ENCODE measurements around the gene C17orf67. TPM values are rescaled to one million over a fixed set of nuclear protein-coding genes. Genes with fewer than 3 reads are reported as not detected.

The C17orf67 gene
- total RNA-seq, 1 donor from 2014 or later = 0.30 TPM

DNA sequence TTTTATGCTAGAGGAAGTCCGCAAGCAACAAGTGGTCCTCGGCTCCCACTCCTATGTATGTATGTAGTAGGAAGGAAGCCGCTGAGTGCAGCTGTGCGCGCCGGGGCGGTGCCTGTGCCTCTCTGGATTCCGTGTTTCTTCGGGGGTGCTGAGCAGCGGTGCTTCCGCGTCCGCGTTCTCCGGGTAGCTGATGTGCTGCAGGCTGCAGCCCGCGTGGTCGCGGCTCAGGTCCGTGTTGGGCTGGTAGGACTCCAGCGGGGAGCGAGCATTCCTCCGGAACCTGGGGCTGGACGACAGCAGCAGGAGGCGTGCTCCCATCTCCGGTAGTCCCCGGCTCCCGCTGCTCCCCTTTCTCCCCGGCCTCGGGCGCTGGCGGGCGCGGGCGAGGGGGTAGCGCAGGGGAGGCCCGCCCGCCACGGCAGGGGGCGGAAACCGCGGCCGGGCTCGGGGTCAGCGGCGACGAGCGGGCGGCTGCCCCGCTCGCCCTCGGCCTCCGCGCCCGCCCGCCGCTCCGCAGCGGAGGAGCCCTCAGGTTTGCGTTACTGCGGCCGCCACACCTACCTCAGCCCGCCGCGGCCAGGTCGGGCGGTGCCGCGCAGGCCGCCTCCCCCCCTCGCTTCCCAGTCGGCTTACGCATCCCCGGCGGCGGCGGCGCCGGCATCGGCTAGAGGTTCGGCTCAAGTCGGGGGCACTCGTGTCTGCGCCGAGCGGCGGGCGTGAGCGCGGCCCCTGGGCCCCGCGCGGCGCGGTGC is 487 bp downstream of the C17orf67 start:
- DNase-seq (ENCODE audit: low read depth) = no peak

- DNase-seq (ENCODE audit: low read depth) = no peak
These were observed 1.3 kb downstream of the C17orf67 start for GRCh38 chr17:56832446-56832845.

- peak; percentile 12 for DNase-seq (ENCODE audit: low read depth)
These were observed 2.2 kb downstream of the C17orf67 start for GRCh38 chr17:56831369-56832095.

DNA sequence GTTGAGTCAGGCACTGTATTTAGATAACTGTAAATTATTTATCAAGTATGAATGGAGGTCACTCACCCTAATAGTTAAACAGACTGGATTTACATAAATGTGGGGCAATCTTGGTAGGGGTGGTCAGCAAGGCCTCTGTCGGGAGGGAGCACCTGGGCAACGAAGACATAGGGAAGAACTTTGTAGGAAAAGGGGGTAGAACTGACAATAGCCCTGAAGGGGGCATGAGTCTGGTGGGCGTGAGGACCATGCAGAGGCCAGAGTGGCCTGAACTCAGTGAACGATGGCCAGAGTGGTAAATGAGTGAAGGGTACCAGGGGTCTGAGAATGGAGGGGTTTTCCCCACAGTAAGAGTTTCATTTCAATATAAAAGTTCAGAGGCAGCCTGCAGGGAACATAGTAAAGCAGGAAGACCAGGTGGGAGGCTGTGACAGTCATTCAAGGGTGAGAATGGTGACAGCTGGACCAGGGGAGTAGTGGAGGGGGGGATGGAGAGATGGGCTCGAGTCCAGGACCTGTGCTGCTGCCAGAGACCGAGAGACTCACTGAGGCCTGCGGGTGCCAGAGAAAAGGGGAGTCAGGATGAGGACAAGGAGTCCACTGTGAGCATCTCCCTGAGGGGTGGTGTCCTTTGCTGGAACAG is 2.9 kb downstream of the C17orf67 start:
- no peak for DNase-seq (ENCODE audit: low read depth)

DNA sequence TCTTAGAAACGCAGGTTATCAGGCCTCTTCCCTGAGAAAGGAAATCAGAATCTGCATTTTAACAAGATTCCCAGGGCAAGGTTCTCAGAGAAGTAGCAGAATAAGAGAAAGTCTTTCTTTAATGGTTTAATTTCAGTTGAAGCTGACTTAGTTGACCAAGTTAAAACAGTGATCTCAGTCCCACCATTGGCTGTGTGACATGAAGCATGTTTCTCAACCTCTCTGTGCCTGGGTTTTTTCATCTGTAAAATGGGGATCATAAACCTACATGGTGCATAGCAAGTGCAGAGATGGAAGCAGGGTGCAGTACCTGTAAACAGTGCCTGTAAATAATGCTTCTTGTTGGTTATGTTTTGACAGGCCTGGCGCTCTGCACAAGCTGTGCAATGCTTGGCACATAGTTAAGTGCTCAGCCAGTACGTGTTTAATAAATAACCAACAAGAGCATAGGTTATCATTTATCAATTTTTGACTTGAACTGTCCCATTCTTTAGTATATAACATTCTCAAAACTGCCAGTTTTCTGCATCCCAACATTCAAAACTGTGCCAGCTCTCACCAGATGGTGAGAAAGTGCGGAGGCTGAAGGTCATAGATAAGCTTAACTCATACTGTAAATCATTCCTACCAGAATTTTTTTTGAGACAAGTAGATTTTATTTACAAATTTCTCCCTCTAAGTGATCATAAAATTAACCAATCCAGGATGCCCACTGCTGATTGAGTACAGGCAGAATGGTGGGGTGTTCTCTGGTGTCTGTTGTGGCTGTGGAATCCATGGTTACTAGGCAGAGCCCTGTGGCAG is 6.9 kb downstream of the C17orf67 start:
- DNase-seq (ENCODE audit: low read depth) = no peak

DNA sequence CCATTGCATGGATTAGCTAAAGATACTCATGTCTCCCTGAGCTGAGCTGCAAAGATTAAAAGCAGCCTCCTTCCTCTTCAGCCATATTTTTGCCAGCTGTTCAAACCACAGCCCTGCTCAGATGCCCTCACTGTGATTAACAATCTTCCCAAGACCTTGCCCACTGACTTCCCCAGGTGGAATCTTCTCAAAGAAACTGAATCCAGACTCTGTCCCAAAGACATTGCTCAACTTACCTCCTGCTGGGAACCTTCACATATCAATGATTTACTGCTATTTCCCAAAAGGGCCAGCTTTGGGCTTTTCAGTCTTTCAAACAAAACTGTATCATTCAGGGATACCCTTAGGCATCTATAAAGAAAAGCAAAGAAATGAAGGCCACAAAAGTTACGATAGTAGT is 9.2 kb downstream of the C17orf67 start:
- DNase-seq (ENCODE audit: low read depth) = peak; percentile 76

DNA sequence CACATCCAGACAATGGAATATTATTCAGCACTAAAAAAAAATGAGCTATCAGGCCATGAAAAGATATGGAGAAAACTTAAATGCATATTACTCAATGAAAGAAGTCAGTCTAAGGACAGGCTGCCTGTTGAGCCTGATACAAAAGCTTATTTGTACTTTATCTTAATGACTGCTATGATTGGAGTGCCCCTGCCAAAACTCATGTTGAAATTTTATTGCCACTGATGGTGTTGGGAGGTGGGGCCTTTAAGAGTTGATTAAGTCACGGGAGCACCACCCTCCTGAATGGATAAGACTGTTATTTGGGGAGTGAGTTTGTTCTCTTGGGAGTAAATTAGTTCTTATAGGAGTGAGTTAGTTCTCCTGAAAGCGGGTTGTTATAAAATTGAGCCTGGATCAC is 9.9 kb downstream of the C17orf67 start:
- DNase-seq (ENCODE audit: low read depth) = no peak

DNA sequence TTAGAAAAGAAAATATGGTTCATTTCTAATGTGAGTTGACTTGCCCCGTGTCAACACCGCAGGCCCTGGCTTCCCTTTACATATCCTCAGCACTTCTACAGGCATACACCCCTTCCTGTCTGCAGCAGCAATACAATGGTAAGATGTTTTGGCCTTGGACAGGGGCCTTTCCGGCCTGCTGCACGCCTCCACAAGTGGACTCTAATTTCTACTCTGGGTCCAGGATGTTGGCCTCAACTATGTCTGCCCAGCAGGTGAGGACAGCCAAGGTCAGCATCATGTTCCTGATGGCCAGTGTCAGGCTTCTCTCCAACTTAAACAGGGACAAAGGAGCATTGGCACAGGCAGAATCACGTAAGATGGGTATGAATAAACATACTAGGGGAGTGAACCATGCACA is 11.0 kb downstream of the C17orf67 start:
- DNase-seq (ENCODE audit: low read depth) = no peak

DNA sequence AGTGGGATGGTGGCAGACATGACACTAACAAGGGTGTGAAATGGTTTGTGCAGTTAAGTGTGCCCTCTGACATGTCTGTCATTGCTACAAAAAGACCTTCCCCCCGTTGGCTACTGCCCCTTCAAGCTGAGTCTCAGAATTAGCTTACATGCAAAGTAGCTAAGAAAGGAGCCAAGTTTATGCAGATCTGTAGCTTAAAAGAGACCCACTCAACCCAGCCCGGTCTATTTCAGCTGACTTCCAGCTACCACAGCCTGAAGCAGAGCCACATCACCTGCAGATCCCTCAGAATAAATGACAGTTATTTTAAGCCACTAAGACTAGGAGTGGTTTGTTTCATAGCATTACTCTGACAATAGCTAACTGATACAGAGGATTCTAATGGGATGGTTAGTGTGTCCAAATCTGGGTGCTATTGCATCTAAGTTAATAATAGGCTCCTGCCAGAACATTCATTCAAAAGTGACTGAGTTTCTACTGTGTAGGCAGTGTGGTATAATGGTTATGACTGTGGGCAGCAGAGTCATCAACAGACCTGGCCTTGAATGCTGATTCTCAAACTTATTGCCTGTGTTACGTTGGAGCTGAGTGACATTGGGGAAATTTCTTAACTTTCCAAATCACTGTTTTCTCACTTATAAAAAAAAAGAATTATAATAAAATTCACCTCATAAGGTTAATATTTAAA is 11.7 kb downstream of the C17orf67 start:
- no peak for DNase-seq (ENCODE audit: low read depth)

DNA sequence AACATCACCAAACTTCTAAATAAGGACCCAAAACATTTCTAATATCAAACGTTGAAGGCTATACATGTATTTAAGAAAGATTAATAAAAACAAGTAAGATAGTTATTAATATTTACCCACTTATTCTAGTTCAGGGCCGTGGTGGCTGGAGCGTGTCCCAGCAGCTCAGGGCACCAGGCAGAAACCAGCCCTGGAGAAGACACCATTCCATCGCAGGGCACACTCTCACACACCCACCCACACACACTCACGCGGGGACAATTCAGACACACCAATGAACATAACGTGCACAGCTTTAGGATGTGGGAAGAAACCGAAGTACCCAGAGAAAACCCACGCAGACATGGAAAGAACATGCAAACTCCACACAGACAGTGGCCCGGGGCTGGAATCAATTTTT is 13.5 kb downstream of the C17orf67 start:
- no peak for DNase-seq (ENCODE audit: low read depth)

GRCh38 chr17:56819431-56820145 is 14.1 kb downstream of the C17orf67 start:
- peak; percentile 79 for DNase-seq (ENCODE audit: low read depth)

GRCh38 chr17:56819030-56819429 is 14.7 kb downstream of the C17orf67 start:
- DNase-seq (ENCODE audit: low read depth) = no peak

- DNase-seq (ENCODE audit: low read depth) = no peak
These were observed 16.7 kb downstream of the C17orf67 start for GRCh38 chr17:56817066-56817465.

DNA sequence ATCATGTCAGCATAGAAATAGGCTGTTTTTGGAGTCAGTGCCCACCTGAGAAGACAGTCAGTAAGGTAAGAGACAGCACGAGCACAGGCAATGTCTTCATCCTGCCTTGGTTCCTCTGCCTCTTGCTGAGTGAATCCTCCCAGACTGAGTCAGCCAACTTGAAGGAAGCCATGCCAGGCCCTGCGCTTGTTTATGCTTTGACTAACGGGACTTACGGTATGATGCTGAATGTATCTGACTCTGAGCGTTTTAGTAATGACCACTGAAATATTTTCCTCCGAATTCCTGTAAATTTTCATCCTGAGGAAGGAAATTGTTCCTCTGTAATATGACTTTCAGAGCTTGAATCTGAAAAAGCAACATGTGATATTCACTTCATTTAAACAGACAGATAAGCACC is 18.0 kb downstream of the C17orf67 start:
- no peak for DNase-seq (ENCODE audit: low read depth)

DNA sequence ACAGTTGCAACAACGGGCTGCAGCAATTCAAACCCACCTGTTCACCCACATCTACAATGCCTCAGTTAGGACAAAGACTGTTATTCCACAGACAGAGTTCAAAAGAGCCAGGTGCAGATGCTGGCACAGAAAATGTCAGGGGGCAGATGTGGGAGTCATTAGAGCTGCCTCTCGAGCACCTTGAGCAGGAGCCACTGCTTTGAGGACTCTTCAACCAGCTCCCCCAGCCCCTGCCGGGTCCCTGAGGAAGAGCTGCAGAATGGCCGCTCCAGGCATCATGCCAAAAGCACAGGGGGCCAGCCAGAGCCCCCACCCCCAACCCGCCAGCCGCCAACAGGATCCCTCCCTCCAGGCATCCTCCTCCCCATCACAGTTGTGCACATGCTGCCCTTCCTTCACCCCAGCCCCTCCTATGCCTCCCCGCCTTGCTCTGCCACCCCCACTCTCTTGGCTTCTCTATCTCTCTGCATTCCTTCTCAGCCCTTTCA is 20.8 kb downstream of the C17orf67 start:
- no peak for DNase-seq (ENCODE audit: low read depth)

GRCh38 chr17:56810891-56811775 is 22.6 kb downstream of the C17orf67 start:
- DNase-seq (ENCODE audit: low read depth) = no peak

DNA sequence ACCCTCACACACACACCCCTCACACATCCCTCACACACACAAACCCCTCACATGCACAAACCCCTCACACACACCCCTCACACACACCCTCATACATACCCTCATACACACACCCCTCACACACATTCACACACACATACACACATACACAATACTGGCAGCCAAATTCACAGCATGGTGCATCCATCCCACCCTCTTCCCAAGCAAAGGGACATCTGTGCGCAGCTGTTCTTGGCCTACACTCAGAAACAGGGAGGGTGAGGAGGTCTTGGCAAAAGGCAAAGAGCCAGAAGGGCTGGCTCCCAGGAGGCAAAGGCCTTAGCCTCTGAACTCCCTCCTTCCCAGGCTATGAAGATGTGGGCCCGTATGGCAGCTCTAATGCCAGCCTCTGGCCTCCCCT is 23.4 kb downstream of the C17orf67 start:
- DNase-seq (ENCODE audit: low read depth) = no peak

- DNase-seq (ENCODE audit: low read depth) = no peak
These were observed 23.9 kb downstream of the C17orf67 start for GRCh38 chr17:56809820-56810179.

DNA sequence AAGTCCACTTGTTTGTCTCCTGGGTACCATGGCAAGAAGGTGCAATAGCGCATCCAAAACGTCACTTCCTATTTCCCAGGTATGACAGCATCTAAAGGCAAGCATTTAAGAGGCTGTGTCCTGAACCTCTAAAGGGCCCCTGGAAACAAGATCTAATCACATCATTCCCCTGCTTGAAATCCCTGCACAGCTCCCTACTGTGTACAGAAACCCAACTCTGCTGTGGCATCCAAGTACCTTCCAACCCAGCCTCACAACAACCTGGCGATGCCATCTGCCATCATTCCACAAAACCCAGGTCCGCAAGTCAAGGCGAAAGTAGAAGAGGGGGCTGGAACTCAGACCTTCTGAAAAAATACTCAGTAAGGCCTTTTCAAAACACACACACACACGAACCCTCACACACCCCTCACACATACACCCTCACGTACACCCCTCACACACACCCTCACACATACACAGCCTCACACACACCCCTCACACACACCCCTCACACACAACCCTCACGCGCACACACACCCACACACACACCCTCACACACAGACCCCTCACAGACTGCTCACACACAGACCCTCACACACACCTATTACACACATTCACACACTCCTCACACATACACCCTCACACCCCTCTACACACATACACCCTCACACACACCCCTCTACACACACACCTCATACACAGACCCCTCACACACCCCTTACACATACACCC is 24.5 kb downstream of the C17orf67 start:
- no peak for DNase-seq (ENCODE audit: low read depth)

All from renal cortical epithelial cell (primary cell).